Activated B cell treated with CpG ODN at 0.5 μM for 24 hours (primary cell): Measurements from ENCODE around the gene OR7C1. TPM values are rescaled to one million over a fixed set of nuclear protein-coding genes. Genes with fewer than 3 reads are reported as not detected.
A peak's percentile ranks its signal among the peaks of the same experiment; 100 is the strongest.

Experiments
- ATAC-seq: fragments of 200-7000 bp; cut with Tn5 transposase; one replicate; pipeline ENCODE4 v1.10.0; 2021; ENCODE audit warnings: low read depth, mild to moderate bottlenecking, moderate library complexity
- CTCF ChIA-PET: fragments of 350-600 bp; sonication (Branson Sonifier 250); formaldehyde crosslinking; loops from one replicate; lab custom pipeline; 2021; ENCODE audit warnings: antibody characterized with exemption; lab: Charles Lee
- POLR2A ChIA-PET: fragments of 350-600 bp; sonication (Branson Sonifier 250); formaldehyde crosslinking; loops from one replicate; lab custom pipeline; 2021; ENCODE audit warnings: antibody characterized with exemption; lab: Charles Lee
- DNase-seq: peaks from one replicate; pipeline ENCODE4 v3.0.0; 2022
- H3K27ac Mint-ChIP-seq: one replicate; pipeline ENCODE4 v1.8.0; 2020; ENCODE audit warnings: mixed read lengths
- H3K27me3 Mint-ChIP-seq: one replicate; pipeline ENCODE4 v1.8.0; 2021; ENCODE audit warnings: mixed read lengths
- H3K36me3 Mint-ChIP-seq: one replicate; pipeline ENCODE4 v1.8.0; 2021; ENCODE audit warnings: low read depth, mixed read lengths
- H3K4me1 Mint-ChIP-seq: one replicate; pipeline ENCODE4 v1.8.0; 2021; ENCODE audit warnings: mixed read lengths
- H3K4me3 Mint-ChIP-seq: one replicate; pipeline ENCODE4 v1.8.0; 2020; ENCODE audit warnings: mild to moderate bottlenecking, mixed read lengths
- H3K9me3 Mint-ChIP-seq: one replicate; pipeline ENCODE4 v1.8.0; 2020; ENCODE audit warnings: mixed read lengths
- CTCF ChIP-seq: fragments of 200-600 bp; IDR thresholded peaks from one replicate; pipeline ENCODE4 v1.8.0; 2022; ENCODE audit warnings: antibody characterized with exemption, mild to moderate bottlenecking
- intact Hi-C: fragments of 100-400 bp; cut with micrococcal nuclease; formaldehyde crosslinking; loops from one replicate; pipeline ENCODE4 v1.15.1; 2024
- total RNA-seq: library from RNA; stranded (reverse); gene quantifications from 2 replicates; pipeline ENCODE4 v1.2.3, GENCODE V29; 2022

OR7C1 gene
- total RNA-seq: not detected in 2 replicates

GRCh38 chr19:14835011-14835410 is at the start of gene OR7C1, which contains the start of gene OR7A5:
Gene OR7C1 (minus strand): TSS chr19:14835185. CDS start chr19:14800136, 35,049 bp downstream.
Gene OR7A5 (minus strand): TSS chr19:14835185. CDS start chr19:14828241, 6,944 bp downstream.
- intact Hi-C loops: no loop called here
- DNase-seq: no peak
- Mint-ChIP-seq H3K4me1 (peaks cover 4% of the 10 kb centered on the region), H3K9me3 (no peaks in the 10 kb centered on the region), H3K4me3 (no peak within 1 kb of the TSS), H3K27ac (no peak within 1 kb of the TSS), H3K36me3 (no peaks in the 10 kb centered on the region), H3K27me3 (peaks cover 2% of the 10 kb centered on the region)
- TF ChIP-seq CTCF: no peak
- ChIA-PET CTCF (no interaction called here), POLR2A (no interaction called here)
- ATAC-seq: no peak

- no peaks in the 10 kb centered on the region for H3K9me3 Mint-ChIP-seq
- DNase-seq (no peak), ATAC-seq (no peak)
- TF ChIP-seq CTCF: peak; percentile 38
- intact Hi-C loops: loop anchor here (5.0 kb wide), 2 partner anchors 299 to 686 kb away; partner anchors contain the start of gene NDUFB7
- ChIA-PET POLR2A (no interaction called here), CTCF (no interaction called here)
- H3K36me3 Mint-ChIP-seq: no peaks in the 10 kb centered on the region
- no peaks in the 10 kb centered on the region for H3K4me1 Mint-ChIP-seq
- peaks cover 22% of the 10 kb centered on the region for H3K27me3 Mint-ChIP-seq
- no peak overlapping the region for H3K4me3 Mint-ChIP-seq
- no peak overlapping the region for H3K27ac Mint-ChIP-seq
Observed at GRCh38 chr19:14871619-14872230, 36.7 kb upstream of the OR7C1 start.

GRCh38 chr19:14868497-14868896 is 33.5 kb upstream of the OR7C1 start:
- no peaks in the 10 kb centered on the region for H3K4me1 Mint-ChIP-seq
- no peak for ATAC-seq
- no peak for DNase-seq
- POLR2A ChIA-PET: no interaction called here
- no peak overlapping the region for H3K27ac Mint-ChIP-seq
- no peaks in the 10 kb centered on the region for H3K36me3 Mint-ChIP-seq
- intact Hi-C loops: no loop called here
- H3K9me3 Mint-ChIP-seq: no peaks in the 10 kb centered on the region
- CTCF ChIA-PET: no interaction called here
- H3K27me3 Mint-ChIP-seq: peaks cover 15% of the 10 kb centered on the region
- no peak for TF ChIP-seq CTCF
- no peak overlapping the region for H3K4me3 Mint-ChIP-seq

GRCh38 chr19:14848822-14849221 is 13.8 kb upstream of the OR7C1 start, which contains the start of gene OR7A10:
Gene OR7A10 (minus strand): TSS chr19:14848922. CDS start chr19:14841877, 7,045 bp downstream.
- Mint-ChIP-seq H3K4me1 (no peaks in the 10 kb centered on the region), H3K27ac (no peak within 1 kb of the TSS)
- TF ChIP-seq CTCF: no peak

GRCh38 chr19:14843578-14843977 is 8.6 kb upstream of the OR7C1 start:
- Mint-ChIP-seq H3K27ac (no peak overlapping the region), H3K9me3 (no peaks in the 10 kb centered on the region), H3K27me3 (peaks cover 11% of the 10 kb centered on the region), H3K4me1 (no peaks in the 10 kb centered on the region), H3K4me3 (no peak overlapping the region), H3K36me3 (no peaks in the 10 kb centered on the region)
- ChIA-PET CTCF (no interaction called here), POLR2A (no interaction called here)
- ATAC-seq (no peak), DNase-seq (no peak)
- intact Hi-C loops: no loop called here
- TF ChIP-seq CTCF: no peak

More at GRCh38 chr19:14848822-14849221, 13.8 kb upstream of the OR7C1 start, which contains the start of gene OR7A10:
- no peaks in the 10 kb centered on the region for H3K36me3 Mint-ChIP-seq
- ChIA-PET POLR2A (interaction anchor here (0.6 kb wide), 1 partner anchor 238 kb away, joined by 3 read pairs; no protein-coding TSS in a partner anchor), CTCF (no interaction called here)
- H3K27me3 Mint-ChIP-seq: peaks cover 15% of the 10 kb centered on the region
- H3K4me3 Mint-ChIP-seq: no peak within 1 kb of the TSS
- H3K9me3 Mint-ChIP-seq: no peaks in the 10 kb centered on the region
- intact Hi-C loops: no loop called here
- no peak for DNase-seq
- no peak for ATAC-seq
